ENCODE data around the gene UGGT1.

UGGT1 gene

DNA sequence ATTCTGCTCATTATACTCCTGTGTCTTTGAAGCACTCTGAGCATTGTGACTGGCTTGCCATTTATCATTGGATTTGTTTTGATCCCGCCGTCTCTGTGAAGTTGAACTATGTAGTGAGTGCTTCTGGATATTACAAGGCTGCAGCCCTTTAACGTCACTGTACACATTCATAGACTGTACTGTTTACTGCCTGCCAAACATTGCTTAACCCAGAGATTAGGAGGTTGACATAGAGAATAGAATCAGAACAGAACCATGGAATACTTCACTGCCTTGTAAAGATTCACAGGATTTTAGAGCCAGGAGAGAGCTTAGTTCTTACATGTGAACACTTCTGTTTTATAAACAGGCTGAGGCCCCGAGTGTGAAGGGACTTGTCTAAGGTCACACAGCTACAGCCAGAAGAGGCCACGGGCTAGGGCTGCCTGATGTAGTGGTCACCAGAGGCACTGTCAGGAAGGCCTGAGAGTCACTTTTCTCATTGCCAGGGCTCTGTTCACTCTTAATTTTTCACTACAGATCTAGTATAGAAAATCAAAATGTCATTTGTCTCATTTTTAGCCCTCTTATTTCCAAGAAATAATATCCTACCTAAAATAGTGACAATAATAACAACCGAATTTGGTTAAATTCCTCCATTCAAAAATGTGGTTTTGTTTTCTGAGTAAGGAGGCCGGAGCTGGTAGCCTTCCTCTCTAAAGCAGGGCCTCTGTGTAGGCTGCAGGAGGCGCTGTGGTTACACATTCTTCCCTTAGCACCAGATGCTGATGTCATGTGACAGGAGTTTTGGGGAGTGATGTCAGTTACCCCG is 87.9 kb downstream of the UGGT1 start:
- peak; percentile 54 for DNase-seq (ENCODE audit: low read depth)
- TF ChIP-seq, protein P1, sequence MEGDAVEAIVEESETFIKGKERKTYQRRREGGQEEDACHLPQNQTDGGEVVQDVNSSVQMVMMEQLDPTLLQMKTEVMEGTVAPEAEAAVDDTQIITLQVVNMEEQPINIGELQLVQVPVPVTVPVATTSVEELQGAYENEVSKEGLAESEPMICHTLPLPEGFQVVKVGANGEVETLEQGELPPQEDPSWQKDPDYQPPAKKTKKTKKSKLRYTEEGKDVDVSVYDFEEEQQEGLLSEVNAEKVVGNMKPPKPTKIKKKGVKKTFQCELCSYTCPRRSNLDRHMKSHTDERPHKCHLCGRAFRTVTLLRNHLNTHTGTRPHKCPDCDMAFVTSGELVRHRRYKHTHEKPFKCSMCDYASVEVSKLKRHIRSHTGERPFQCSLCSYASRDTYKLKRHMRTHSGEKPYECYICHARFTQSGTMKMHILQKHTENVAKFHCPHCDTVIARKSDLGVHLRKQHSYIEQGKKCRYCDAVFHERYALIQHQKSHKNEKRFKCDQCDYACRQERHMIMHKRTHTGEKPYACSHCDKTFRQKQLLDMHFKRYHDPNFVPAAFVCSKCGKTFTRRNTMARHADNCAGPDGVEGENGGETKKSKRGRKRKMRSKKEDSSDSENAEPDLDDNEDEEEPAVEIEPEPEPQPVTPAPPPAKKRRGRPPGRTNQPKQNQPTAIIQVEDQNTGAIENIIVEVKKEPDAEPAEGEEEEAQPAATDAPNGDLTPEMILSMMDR (IDR thresholded peaks at IDR 0.05; ENCODE audit: insufficient read depth, low read depth, low read length, missing control alignments): peak; percentile 58
- no peak overlapping the region for H3K4me3 ChIP-seq (ENCODE audit: low read depth, low read length)

GRCh38 chr2:128179461-128179755 is 88.4 kb downstream of the UGGT1 start:
- TF ChIP-seq, protein P1 (IDR thresholded peaks at IDR 0.05; ENCODE audit: insufficient read depth, low read depth, low read length, missing control alignments): no peak
- DNase-seq (ENCODE audit: low read depth): no peak
- H3K4me3 ChIP-seq (ENCODE audit: low read depth, low read length): no peak overlapping the region

DNA sequence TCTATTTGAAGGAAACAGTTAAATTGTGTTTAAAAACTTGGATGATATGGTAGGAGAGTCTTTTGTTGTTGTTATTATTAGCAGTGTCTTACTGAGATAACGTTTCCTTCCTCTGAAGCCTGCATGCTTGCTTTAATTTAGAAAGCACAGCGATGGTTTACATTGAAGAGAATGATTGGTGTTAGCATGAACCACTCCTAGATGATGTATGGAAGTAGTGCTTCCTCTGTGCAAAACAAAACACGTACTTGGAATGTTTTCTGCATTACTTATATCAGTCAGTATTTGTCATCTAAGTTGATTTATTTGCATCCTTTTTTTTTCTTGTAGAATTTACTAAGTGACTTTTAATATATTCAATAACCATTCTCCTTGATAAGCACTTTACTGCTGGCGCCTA is 89.0 kb downstream of the UGGT1 start:
- no peak overlapping the region for H3K4me3 ChIP-seq (ENCODE audit: low read depth, low read length)
- DNase-seq (ENCODE audit: low read depth): no peak
- TF ChIP-seq, protein P1 (IDR thresholded peaks at IDR 0.05; ENCODE audit: insufficient read depth, low read depth, low read length, missing control alignments): no peak

DNA sequence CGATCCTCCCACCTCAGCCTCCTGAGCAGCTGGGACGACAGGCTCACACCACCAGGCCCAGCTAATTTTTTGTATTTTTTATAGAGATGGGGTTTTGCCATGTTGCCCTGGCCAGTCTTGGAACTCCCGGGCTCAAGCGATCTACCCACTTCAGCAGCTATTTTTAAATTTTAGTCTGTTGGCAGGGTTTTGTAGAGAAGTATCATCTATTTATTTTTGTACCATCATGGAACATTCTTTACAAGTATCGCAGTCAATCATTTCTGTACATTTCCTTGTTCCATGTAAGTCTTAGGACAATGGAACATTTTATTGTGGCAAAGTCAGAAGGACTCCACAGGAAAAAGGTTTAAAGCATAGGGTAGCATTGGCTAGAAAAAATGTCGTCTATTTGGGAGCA is 94.6 kb downstream of the UGGT1 start:
- no peak overlapping the region for H3K4me3 ChIP-seq (ENCODE audit: low read depth, low read length)
- no peak for DNase-seq (ENCODE audit: low read depth)
- TF ChIP-seq, protein P1 (IDR thresholded peaks at IDR 0.05; ENCODE audit: insufficient read depth, low read depth, low read length, missing control alignments): no peak

GRCh38 chr2:128187032-128187654 is 96.1 kb downstream of the UGGT1 start:
- H3K4me3 ChIP-seq (ENCODE audit: low read depth, low read length): no peak overlapping the region
- TF ChIP-seq, protein P1 (IDR thresholded peaks at IDR 0.05; ENCODE audit: insufficient read depth, low read depth, low read length, missing control alignments): no peak
- no peak for DNase-seq (ENCODE audit: low read depth)

DNA sequence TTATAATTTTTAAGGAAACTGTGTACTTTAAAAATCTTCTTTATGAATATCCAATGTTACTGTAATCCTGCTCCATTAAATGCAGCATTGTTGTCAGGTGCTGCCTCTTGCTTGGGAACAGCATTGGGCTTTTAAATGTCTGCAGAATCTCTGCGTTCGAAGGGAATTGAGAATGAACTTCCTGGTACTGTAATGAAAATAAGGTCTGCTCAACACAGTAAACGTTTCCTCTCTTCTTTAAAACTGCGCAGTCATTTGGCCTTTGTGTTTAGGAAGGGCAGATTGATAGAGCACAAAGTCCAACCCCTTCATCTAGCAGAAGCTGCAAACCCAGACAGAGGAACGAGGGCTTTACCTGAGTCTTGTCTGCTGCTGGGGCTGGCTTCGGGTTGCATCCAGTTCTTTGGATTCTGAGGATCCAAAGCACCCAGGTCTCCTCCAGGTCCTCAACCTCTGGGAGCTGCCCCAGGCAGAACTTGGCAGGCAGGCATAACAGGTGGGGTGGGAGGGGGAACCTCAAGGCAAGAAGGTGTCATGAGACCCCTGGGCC is 104.5 kb downstream of the UGGT1 start:
- DNase-seq (ENCODE audit: low read depth): no peak
- TF ChIP-seq, protein P1 (IDR thresholded peaks at IDR 0.05; ENCODE audit: insufficient read depth, low read depth, low read length, missing control alignments): no peak
- H3K4me3 ChIP-seq (ENCODE audit: low read depth, low read length): no peak overlapping the region

Measured in GM12865 (cell line).